Measurements from ENCODE around the gene GPR33.
"Not testable (repeated sequence)": the region's sequence is repeated elsewhere in the genome, so short reads cannot be mapped to it uniquely, and the experiment has no call there.

GPR33 gene

DNA sequence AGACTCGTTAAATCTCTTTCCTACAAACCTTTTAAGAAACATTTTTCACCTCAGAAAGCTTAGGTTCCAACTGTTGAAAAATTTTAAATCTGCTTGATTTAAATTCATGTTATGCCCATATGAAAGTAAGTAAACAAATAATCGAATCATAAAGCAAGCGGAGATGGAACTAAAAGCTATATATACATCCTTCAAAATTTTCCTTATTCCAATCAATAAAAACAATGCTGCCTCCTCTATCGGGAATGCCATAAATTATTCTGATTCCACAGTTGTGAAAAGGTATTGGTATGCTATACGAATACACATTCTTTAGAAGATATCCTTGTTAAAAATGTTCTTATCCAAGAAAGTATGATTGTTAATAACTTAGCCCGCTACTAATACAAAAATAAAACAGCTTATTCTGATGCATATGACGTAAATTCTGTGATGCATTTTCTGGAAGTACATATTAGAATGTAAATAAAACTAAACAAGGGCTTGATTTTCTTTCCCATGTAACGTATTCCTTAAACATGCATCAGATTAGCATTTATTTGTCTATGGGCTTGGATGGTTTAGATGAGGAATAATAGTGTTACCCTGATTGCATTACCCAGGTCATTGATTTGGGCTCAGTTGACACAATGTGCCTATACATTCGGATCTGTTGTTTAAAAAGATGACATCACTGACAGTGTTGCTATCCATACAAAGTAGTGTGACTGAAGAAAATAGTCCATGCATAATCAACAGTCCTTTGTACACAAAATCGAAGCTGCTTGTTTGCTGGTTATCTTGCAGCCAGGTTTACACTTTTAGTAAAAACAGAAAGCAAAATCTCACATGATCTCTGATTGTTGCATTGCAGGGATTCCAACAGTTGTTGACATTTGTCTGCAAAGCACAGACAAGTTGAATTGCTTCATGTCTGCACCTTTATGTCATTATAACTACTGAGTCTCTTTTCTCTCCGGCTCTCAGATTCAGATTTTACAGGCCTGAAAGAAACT is 29.9 kb downstream of the GPR33 start:
- DNase-seq = no peak

GRCh38 chr14:31456841-31457664 is 30.8 kb downstream of the GPR33 start, which contains the start of gene DTD2:
Gene DTD2 (minus strand): TSS chr14:31457506. CDS start chr14:31457393, 113 bp downstream.
- peak; percentile 97 for DNase-seq

GRCh38 chr14:31449971-31450610 is 37.7 kb downstream of the GPR33 start:
- DNase-seq = peak; percentile 43

DNA sequence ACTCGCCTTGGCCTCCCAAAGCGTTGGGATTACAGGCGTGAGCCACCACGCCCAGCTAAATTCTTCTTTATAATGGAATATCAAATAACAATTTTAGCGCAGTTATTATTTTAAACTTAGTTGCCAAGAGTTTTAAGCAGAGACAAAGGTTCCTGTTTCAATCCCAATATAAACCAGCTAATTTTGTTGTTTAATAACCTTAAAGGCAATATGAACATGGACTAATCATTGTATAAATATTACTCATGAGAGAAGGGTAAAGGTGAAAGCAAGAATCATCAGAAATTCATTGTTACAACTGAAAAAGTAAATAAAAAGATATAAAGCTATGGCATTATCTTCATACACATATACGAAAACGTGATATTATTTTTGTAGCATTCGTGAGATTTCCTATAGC is 38.7 kb downstream of the GPR33 start:
- DNase-seq = no peak

GRCh38 chr14:31445703-31446102 is 42.1 kb downstream of the GPR33 start:
- no peak for DNase-seq

DNA sequence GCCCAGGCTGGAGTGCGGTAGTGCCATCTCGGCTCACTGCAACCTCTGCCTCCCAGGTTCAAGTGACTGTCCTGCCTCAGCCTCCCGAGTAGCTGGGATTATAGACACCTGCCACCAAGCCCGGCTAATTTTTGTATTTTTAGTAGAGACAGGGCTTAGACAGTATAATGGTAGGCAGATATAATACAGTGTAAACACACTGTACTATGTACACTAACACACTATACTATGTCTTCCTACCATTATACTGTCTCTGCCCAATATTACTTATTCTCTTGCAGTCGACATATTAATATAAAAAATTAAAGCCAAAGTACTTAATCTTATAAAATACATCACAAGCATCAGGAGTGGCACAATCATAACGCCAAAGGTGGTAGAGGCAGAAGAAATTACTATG is 45.6 kb downstream of the GPR33 start:
- no peak for DNase-seq

- no peak for DNase-seq
These were observed 46.3 kb downstream of the GPR33 start for GRCh38 chr14:31441273-31442111.

DNA sequence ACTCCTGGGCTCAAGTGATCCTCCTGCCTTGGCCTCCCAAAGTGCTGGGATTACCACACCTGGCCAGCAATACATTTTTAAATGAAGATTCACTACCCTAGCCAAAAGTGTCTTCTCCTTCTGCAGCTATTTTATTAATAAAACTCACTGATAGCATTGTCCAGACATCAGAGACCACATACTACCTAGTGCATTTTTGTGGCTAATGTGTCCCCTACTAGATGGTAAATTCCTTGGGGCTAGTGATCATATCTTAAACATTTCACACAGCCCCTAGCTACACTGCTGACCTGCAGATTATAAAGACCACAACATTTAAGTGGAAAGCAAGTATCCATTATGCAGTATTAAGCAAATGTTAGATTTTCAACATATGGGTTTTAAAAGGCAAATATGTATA is 47.6 kb downstream of the GPR33 start:
- no peak for DNase-seq

GRCh38 chr14:31439561-31439960 is 48.3 kb downstream of the GPR33 start:
- no peak for DNase-seq

DNA sequence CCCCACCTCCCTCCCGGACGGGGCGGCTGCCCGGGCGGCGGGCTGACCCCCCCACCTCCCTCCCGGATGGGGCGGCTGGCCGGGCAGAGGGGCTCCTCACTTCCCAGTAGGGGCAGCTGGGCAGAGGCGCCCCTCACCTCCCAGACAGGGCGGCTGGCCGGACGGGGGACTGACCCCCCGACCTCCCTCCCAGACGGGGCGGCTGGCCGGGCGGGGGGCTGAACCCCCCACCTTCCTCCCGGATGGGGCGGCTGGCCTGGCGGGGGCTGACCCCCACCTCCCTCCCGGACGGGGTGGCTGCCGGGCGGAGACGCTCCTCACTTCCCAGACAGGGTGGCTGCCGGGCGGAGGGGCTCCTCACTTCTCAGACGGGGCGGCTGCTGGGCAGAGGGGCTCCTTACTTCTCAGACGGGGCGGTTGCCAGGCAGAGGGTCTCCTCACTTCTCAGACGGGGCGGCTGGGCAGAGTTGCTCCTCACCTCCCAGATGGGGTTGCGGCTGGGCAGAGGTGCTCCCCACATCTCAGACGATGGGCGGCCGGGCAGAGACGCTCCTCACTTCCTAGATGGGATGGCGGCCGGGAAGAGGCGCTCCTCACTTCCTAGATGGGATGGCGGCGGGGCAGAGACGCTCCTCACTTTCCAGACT is 50.7 kb downstream of the GPR33 start:
- not testable (repeated sequence) for DNase-seq

DNA sequence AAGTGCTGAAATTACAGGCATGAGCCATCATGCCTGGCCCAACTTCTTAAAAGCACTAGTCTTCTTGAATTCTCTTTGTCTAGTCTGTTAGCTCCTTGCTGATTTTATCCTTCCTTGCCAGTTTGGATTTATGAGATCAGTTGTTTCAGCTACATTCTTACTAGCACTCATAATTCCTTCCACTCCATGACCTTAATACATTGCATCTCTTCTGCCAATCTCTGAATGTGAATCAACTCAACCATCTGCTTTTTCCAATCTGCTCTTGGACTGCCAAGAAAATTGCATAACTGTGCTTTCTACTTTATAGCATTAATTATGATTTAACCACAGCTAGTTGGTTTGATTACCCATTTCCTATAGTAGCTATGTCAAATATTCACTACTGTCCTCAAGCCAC is 52.6 kb downstream of the GPR33 start:
- DNase-seq = no peak
